GM23338 (cell line): ENCODE results near the gene ZNF592. TPM values are rescaled to one million over a fixed set of nuclear protein-coding genes. Genes with fewer than 3 reads are reported as not detected.

Source experiments
- ATAC-seq: fragments of 200-7000 bp; cut with Tn5 transposase; 3 replicates; pipeline ENCODE4 v1.9.1; 2020
- DNase-seq: peaks from one replicate; pipeline ENCODE4 v3.0.0-alpha.2; 2015; ENCODE audit warnings: low spot score
- H2AFZ ChIP-seq: fragments of 200-600 bp; sonication (generic); 2 replicates; pipeline ENCODE4 v1.8.0; 2016; ENCODE audit warnings: antibody characterized with exemption, mild to moderate bottlenecking, moderate library complexity
- H3F3A ChIP-seq: fragments of 200-600 bp; sonication (generic); replicated peaks from 2 replicates; pipeline ENCODE4 v1.8.0; 2017; ENCODE audit warnings: antibody characterized with exemption, mixed run types, low read depth
- H3K27ac ChIP-seq: fragments of 200-600 bp; sonication (generic); 2 replicates; pipeline ENCODE4 v1.6.1; 2016; ENCODE audit warnings: low read depth
- H3K27me3 ChIP-seq: fragments of 200-600 bp; sonication (generic); 2 replicates; pipeline ENCODE4 v1.8.0; 2016; ENCODE audit warnings: mild to moderate bottlenecking, mixed run types, moderate library complexity; ENCODE audit not compliant: insufficient read depth
- H3K36me3 ChIP-seq: fragments of 200-600 bp; sonication (generic); 2 replicates; pipeline ENCODE4 v1.8.0; 2016; ENCODE audit warnings: mild to moderate bottlenecking; ENCODE audit not compliant: insufficient read depth
- H3K4me1 ChIP-seq: fragments of 200-600 bp; sonication (generic); 2 replicates; pipeline ENCODE4 v1.8.0; 2016; ENCODE audit warnings: mild to moderate bottlenecking, moderate library complexity; ENCODE audit not compliant: insufficient read depth
- H3K4me2 ChIP-seq: fragments of 200-600 bp; sonication (generic); 2 replicates; pipeline ENCODE4 v1.7.1; 2017; ENCODE audit warnings: mixed run types
- H3K4me3 ChIP-seq: fragments of 200-600 bp; sonication (generic); 2 replicates; pipeline ENCODE4 v1.6.1; 2016; ENCODE audit warnings: mixed run types
- H3K79me2 ChIP-seq: fragments of 200-600 bp; sonication (generic); replicated peaks from 2 replicates; pipeline ENCODE4 v1.8.0; 2017; ENCODE audit warnings: mild to moderate bottlenecking; ENCODE audit not compliant: insufficient read depth
- H3K9me2 ChIP-seq: fragments of 200-600 bp; sonication (generic); 2 replicates; pipeline ENCODE4 v1.8.0; 2017; ENCODE audit not compliant: insufficient read depth
- H4K20me1 ChIP-seq: fragments of 200-600 bp; sonication (generic); replicated peaks from 2 replicates; pipeline ENCODE4 v1.8.0; 2017; ENCODE audit warnings: mild to moderate bottlenecking; ENCODE audit not compliant: insufficient read depth
- H3K27ac Mint-ChIP-seq: 2 replicates; pipeline ENCODE4 v1.8.0; 2020; ENCODE audit warnings: inconsistent platforms, mild to moderate bottlenecking, moderate library complexity, mixed read lengths
- H3K27me3 Mint-ChIP-seq: 3 replicates; pipeline ENCODE4 v1.8.0; 2022; ENCODE audit warnings: low read depth, mild to moderate bottlenecking, moderate library complexity, mixed read lengths, inconsistent platforms; ENCODE audit not compliant: insufficient read depth, poor library complexity
- H3K36me3 Mint-ChIP-seq: 3 replicates; pipeline ENCODE4 v1.8.0; 2021; ENCODE audit warnings: low read depth, mild to moderate bottlenecking, inconsistent platforms, moderate library complexity, mixed read lengths
- H3K4me1 Mint-ChIP-seq: 3 replicates; pipeline ENCODE4 v1.8.0; 2020; ENCODE audit warnings: mild to moderate bottlenecking, inconsistent platforms, mixed read lengths
- H3K4me3 Mint-ChIP-seq: 3 replicates; pipeline ENCODE4 v1.8.0; 2021; ENCODE audit warnings: moderate library complexity, mild to moderate bottlenecking, inconsistent platforms, mixed read lengths
- H3K9me3 Mint-ChIP-seq: 3 replicates; pipeline ENCODE4 v1.8.0; 2020; ENCODE audit warnings: moderate library complexity, mild to moderate bottlenecking, inconsistent platforms, mixed read lengths
- CREB1 ChIP-seq: fragments of 250-450 bp; sonication (Bioruptor Pico); IDR thresholded peaks from 2 replicates; pipeline ENCODE4 v1.5.0; 2020; ENCODE audit warnings: low read depth, mild to moderate bottlenecking, moderate library complexity
- EZH2 ChIP-seq: fragments of 200-600 bp; sonication (generic); IDR thresholded peaks from one replicate; pipeline ENCODE4 v1.8.0; 2017; ENCODE audit warnings: antibody characterized with exemption, mild to moderate bottlenecking, low read depth; ENCODE audit not compliant: unreplicated experiment
- EZH2phosphoT487 ChIP-seq: fragments of 200-600 bp; sonication (generic); IDR thresholded peaks from one replicate; pipeline ENCODE4 v1.8.1; 2018; ENCODE audit warnings: antibody characterized with exemption; ENCODE audit not compliant: unreplicated experiment
- JUNB ChIP-seq: IDR thresholded peaks from one replicate; pipeline ENCODE4 v1.6.1; 2016; ENCODE audit warnings: antibody characterized with exemption; ENCODE audit not compliant: unreplicated experiment
- NANOG ChIP-seq: IDR thresholded peaks from 2 replicates; pipeline ENCODE4 v1.6.1; 2016; ENCODE audit warnings: antibody characterized with exemption, borderline replicate concordance
- POLR2AphosphoS5 ChIP-seq: IDR thresholded peaks from 2 replicates; pipeline ENCODE4 v1.6.1; 2016; ENCODE audit warnings: antibody characterized with exemption, low read depth
- STAT1 ChIP-seq: IDR thresholded peaks from one replicate; pipeline ENCODE4 v1.6.1; 2016; ENCODE audit warnings: antibody characterized with exemption; ENCODE audit not compliant: unreplicated experiment
- ZNF114 ChIP-seq: fragments of 250-450 bp; sonication (Bioruptor Pico); IDR thresholded peaks from 2 replicates; pipeline ENCODE4 v1.5.0; 2020; ENCODE audit warnings: mild to moderate bottlenecking, moderate library complexity
- ZNF331 ChIP-seq: fragments of 250-450 bp; sonication (Bioruptor Pico); IDR thresholded peaks from 2 replicates; pipeline ENCODE4 v1.5.0; 2020; ENCODE audit warnings: low read depth, mild to moderate bottlenecking, moderate library complexity
- ZNF462 ChIP-seq: fragments of 250-450 bp; sonication (Bioruptor Pico); IDR thresholded peaks from 2 replicates; pipeline ENCODE4 v1.5.0; 2020; ENCODE audit warnings: mild to moderate bottlenecking, moderate library complexity
- polyA plus RNA-seq: library from polyadenylated mRNA; unstranded; fragments of >200 nt; fragmentation: Nextera tagmentation; extraction: Ambion mirVana; gene quantifications from 2 replicates; pipeline ENCODE4 v1.2.1, GENCODE V29; 2016
- total RNA-seq: library from RNA; depleted of rRNA; stranded (reverse); fragments of >200 nt; shearing (Covaris generic); gene quantifications from 2 replicates; pipeline ENCODE4 v1.2.3, GENCODE V29; 2014
- TF ChIP-seq, protein P1 (sequence below): IDR thresholded peaks from one replicate; pipeline ENCODE4 v1.6.1; 2018; ENCODE audit warnings: antibody characterized with exemption; ENCODE audit not compliant: unreplicated experiment
- TF ChIP-seq, protein P2 (sequence below): IDR thresholded peaks from 2 replicates; pipeline ENCODE4 v1.6.1; 2016; ENCODE audit warnings: antibody characterized with exemption
- TF ChIP-seq, protein P3 (sequence below), 2 experiments: fragments of 200-600 bp in 1 of 2; sonication (generic) in 1 of 2; conservative IDR thresholded peaks; 2 replicates each; pipeline versions ENCODE4 v1.5.1 to v1.6.1; 2016 to 2017; ENCODE audit warnings: antibody characterized with exemption in 2 of 2, low read depth in 2 of 2, mild to moderate bottlenecking in 2 of 2, moderate library complexity in 1 of 2

The ZNF592 gene
- total and polyA plus RNA-seq, 2 experiments from 2014 or later = 4.4 to 21.4 TPM

- peaks cover 10% of the 10 kb centered on the region; the same call in 1 of the 2 replicates for H3K36me3 ChIP-seq
- TF ChIP-seq, protein P1, sequence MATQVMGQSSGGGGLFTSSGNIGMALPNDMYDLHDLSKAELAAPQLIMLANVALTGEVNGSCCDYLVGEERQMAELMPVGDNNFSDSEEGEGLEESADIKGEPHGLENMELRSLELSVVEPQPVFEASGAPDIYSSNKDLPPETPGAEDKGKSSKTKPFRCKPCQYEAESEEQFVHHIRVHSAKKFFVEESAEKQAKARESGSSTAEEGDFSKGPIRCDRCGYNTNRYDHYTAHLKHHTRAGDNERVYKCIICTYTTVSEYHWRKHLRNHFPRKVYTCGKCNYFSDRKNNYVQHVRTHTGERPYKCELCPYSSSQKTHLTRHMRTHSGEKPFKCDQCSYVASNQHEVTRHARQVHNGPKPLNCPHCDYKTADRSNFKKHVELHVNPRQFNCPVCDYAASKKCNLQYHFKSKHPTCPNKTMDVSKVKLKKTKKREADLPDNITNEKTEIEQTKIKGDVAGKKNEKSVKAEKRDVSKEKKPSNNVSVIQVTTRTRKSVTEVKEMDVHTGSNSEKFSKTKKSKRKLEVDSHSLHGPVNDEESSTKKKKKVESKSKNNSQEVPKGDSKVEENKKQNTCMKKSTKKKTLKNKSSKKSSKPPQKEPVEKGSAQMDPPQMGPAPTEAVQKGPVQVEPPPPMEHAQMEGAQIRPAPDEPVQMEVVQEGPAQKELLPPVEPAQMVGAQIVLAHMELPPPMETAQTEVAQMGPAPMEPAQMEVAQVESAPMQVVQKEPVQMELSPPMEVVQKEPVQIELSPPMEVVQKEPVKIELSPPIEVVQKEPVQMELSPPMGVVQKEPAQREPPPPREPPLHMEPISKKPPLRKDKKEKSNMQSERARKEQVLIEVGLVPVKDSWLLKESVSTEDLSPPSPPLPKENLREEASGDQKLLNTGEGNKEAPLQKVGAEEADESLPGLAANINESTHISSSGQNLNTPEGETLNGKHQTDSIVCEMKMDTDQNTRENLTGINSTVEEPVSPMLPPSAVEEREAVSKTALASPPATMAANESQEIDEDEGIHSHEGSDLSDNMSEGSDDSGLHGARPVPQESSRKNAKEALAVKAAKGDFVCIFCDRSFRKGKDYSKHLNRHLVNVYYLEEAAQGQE = no peak
- TF ChIP-seq ZNF114 (CRISPR knock-in tag) (no peak), EZH2phosphoT487 (no peak), POLR2AphosphoS5 (no peak), EZH2 (no peak), ZNF462 (CRISPR knock-in tag) (no peak), JUNB (no peak), STAT1 (no peak), CREB1 (CRISPR knock-in tag) (no peak), NANOG (no peak), ZNF331 (no peak)
- TF ChIP-seq, protein P2, sequence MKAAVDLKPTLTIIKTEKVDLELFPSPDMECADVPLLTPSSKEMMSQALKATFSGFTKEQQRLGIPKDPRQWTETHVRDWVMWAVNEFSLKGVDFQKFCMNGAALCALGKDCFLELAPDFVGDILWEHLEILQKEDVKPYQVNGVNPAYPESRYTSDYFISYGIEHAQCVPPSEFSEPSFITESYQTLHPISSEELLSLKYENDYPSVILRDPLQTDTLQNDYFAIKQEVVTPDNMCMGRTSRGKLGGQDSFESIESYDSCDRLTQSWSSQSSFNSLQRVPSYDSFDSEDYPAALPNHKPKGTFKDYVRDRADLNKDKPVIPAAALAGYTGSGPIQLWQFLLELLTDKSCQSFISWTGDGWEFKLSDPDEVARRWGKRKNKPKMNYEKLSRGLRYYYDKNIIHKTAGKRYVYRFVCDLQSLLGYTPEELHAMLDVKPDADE = no peak
- TF ChIP-seq, protein P3, sequence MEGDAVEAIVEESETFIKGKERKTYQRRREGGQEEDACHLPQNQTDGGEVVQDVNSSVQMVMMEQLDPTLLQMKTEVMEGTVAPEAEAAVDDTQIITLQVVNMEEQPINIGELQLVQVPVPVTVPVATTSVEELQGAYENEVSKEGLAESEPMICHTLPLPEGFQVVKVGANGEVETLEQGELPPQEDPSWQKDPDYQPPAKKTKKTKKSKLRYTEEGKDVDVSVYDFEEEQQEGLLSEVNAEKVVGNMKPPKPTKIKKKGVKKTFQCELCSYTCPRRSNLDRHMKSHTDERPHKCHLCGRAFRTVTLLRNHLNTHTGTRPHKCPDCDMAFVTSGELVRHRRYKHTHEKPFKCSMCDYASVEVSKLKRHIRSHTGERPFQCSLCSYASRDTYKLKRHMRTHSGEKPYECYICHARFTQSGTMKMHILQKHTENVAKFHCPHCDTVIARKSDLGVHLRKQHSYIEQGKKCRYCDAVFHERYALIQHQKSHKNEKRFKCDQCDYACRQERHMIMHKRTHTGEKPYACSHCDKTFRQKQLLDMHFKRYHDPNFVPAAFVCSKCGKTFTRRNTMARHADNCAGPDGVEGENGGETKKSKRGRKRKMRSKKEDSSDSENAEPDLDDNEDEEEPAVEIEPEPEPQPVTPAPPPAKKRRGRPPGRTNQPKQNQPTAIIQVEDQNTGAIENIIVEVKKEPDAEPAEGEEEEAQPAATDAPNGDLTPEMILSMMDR (conservative IDR thresholded peaks at IDR 0.05; ENCODE audit: low read depth in 2 of 2) = no peak
- no peak overlapping the region for H3K27ac Mint-ChIP-seq
- no peaks in the 10 kb centered on the region for H3K9me2 ChIP-seq
- H2AFZ ChIP-seq = no peak overlapping the region
- H3K27ac ChIP-seq = no peak overlapping the region
- H3K4me1 ChIP-seq = no peaks in the 10 kb centered on the region
- no peak overlapping the region for H3K4me3 ChIP-seq
- no peak overlapping the region for H3K4me2 ChIP-seq
- no peak overlapping the region for H3K4me3 Mint-ChIP-seq
- H3K27me3 Mint-ChIP-seq = no peaks in the 10 kb centered on the region
- peaks cover 8% of the 10 kb centered on the region; the same call in 1 of the 2 replicates for H4K20me1 ChIP-seq
- DNase-seq = no peak
- H3K9me3 Mint-ChIP-seq = no peaks in the 10 kb centered on the region; the same call in 2 of the 3 replicates
- H3K36me3 Mint-ChIP-seq = peaks cover 15% of the 10 kb centered on the region
- H3F3A ChIP-seq = no peaks in the 10 kb centered on the region; the same call in 1 of the 2 replicates
- peaks cover 5% of the 10 kb centered on the region; the same call in 2 of the 3 replicates for H3K4me1 Mint-ChIP-seq
- no peak for ATAC-seq
- peaks cover 5% of the 10 kb centered on the region for H3K79me2 ChIP-seq
- no peaks in the 10 kb centered on the region for H3K27me3 ChIP-seq
Measured at GRCh38 chr15:84794162-84794547, 45.8 kb downstream of the ZNF592 start.
